ENCODE results near the gene NRAP.

DNA sequence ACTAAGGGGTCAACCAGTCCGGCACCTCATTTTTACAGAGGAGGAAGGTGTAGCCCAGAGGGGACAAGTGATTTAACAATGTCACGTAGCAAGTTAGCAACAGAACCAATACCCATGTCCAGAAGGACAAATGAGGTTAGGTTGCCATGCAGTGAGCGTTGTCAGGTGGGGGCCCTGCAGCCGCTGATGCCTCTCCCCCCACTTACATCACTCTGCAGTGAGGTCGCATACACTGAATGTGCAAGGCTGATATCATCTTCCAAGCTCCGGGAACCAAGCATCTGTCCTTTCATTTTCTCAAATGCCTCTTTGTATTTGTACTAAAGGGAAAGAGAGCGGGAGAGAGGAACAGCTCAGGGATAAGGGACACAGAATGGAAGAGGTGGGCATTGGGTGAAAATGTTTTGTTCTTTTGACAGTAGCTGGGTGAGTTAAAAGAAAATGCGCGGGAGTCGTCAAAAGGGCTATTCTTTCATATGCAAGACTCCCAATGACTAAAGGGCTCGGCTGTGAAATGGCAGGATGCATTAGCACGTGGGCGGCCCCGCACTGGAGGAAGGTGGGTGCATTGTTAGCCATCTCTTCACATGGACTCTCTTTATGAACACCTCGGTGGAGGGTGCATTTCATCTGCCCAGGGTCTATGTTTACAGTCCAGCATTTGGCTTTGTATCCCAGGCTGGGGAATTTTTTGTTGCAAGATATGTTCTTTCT lies 49.7 kb downstream of the NRAP start:
- TF ChIP-seq, protein P1, sequence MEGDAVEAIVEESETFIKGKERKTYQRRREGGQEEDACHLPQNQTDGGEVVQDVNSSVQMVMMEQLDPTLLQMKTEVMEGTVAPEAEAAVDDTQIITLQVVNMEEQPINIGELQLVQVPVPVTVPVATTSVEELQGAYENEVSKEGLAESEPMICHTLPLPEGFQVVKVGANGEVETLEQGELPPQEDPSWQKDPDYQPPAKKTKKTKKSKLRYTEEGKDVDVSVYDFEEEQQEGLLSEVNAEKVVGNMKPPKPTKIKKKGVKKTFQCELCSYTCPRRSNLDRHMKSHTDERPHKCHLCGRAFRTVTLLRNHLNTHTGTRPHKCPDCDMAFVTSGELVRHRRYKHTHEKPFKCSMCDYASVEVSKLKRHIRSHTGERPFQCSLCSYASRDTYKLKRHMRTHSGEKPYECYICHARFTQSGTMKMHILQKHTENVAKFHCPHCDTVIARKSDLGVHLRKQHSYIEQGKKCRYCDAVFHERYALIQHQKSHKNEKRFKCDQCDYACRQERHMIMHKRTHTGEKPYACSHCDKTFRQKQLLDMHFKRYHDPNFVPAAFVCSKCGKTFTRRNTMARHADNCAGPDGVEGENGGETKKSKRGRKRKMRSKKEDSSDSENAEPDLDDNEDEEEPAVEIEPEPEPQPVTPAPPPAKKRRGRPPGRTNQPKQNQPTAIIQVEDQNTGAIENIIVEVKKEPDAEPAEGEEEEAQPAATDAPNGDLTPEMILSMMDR (conservative IDR thresholded peaks at IDR 0.05), result no peak
- TF ChIP-seq EZH2 (IDR thresholded peaks at IDR 0.05; ENCODE audit: low read depth), result no peak
